Calu3 (cell line): ENCODE data around the gene H2BK1. TPM values are rescaled to one million over a fixed set of nuclear protein-coding genes. Genes with fewer than 3 reads are reported as not detected.

Source experiments
- BruUV-seq: library from RNA; stranded (reverse); fragments of 400-500 nt; replicated peaks from 2 replicates; lab custom pipeline; 2021; lab: Mats Ljungman, UMichigan
- CTCF ChIA-PET: fragments of 300-600 bp; sonication (Branson Sonifier 250); formaldehyde crosslinking; loops from one replicate; lab custom pipeline; 2022; ENCODE audit warnings: antibody characterized with exemption; lab: Charles Lee
- DNase-seq: peaks from one replicate; pipeline ENCODE4 v3.0.0; 2022
- H3K27ac Mint-ChIP-seq: one replicate; pipeline ENCODE4 v1.8.0; 2022; ENCODE audit warnings: mixed read lengths; ENCODE audit not compliant: unreplicated experiment
- H3K27me3 Mint-ChIP-seq: one replicate; pipeline ENCODE4 v1.8.0; 2022; ENCODE audit warnings: mixed read lengths; ENCODE audit not compliant: unreplicated experiment
- H3K36me3 Mint-ChIP-seq: one replicate; pipeline ENCODE4 v1.8.0; 2022; ENCODE audit warnings: mild to moderate bottlenecking, moderate library complexity, mixed read lengths; ENCODE audit not compliant: insufficient read depth, unreplicated experiment
- H3K4me1 Mint-ChIP-seq: one replicate; pipeline ENCODE4 v1.8.0; 2022; ENCODE audit warnings: mild to moderate bottlenecking, low read depth, mixed read lengths; ENCODE audit not compliant: unreplicated experiment
- H3K4me3 Mint-ChIP-seq: one replicate; pipeline ENCODE4 v1.8.0; 2022; ENCODE audit warnings: mild to moderate bottlenecking, low read depth, moderate library complexity, mixed read lengths; ENCODE audit not compliant: unreplicated experiment
- H3K9me3 Mint-ChIP-seq: one replicate; pipeline ENCODE4 v1.8.0; 2022; ENCODE audit warnings: low read depth, mixed read lengths; ENCODE audit not compliant: unreplicated experiment
- intact Hi-C: fragments of 100-400 bp; cut with micrococcal nuclease; formaldehyde crosslinking; loops from one replicate; pipeline ENCODE4 v1.10.0; 2022; ENCODE audit not compliant: unreplicated experiment
- total RNA-seq: library from RNA; stranded (reverse); gene quantifications from 2 replicates; pipeline ENCODE4 v1.2.3, GENCODE V29; 2022
- TF ChIP-seq, protein P1 (sequence below): fragments of 200-600 bp; IDR thresholded peaks from one replicate; pipeline ENCODE4 v1.8.0; 2022; ENCODE audit warnings: antibody characterized with exemption; ENCODE audit not compliant: unreplicated experiment

H2BK1 gene
- total RNA-seq, 1 experiment from 2014 or later, result not detected

- H3K4me3 Mint-ChIP-seq, result no peak overlapping the region
- peaks cover 20% of the 10 kb centered on the region for H3K27me3 Mint-ChIP-seq
- intact Hi-C loops, result loop anchor here (5.0 kb wide), 1 partner anchor 118 kb away; no protein-coding TSS in a partner anchor
- BruUV-seq, result no TSS peak
- H3K4me1 Mint-ChIP-seq, result no peaks in the 10 kb centered on the region
- no peaks in the 10 kb centered on the region for H3K9me3 Mint-ChIP-seq
- DNase-seq, result no peak
- CTCF ChIA-PET, result interaction anchor here (0.7 kb wide), 3 partner anchors 13 to 104 kb away, joined by 3 to 6 read pairs (median 3); no protein-coding TSS in a partner anchor
- no peak overlapping the region for H3K27ac Mint-ChIP-seq
- H3K36me3 Mint-ChIP-seq, result peaks cover 16% of the 10 kb centered on the region
- TF ChIP-seq, protein P1, sequence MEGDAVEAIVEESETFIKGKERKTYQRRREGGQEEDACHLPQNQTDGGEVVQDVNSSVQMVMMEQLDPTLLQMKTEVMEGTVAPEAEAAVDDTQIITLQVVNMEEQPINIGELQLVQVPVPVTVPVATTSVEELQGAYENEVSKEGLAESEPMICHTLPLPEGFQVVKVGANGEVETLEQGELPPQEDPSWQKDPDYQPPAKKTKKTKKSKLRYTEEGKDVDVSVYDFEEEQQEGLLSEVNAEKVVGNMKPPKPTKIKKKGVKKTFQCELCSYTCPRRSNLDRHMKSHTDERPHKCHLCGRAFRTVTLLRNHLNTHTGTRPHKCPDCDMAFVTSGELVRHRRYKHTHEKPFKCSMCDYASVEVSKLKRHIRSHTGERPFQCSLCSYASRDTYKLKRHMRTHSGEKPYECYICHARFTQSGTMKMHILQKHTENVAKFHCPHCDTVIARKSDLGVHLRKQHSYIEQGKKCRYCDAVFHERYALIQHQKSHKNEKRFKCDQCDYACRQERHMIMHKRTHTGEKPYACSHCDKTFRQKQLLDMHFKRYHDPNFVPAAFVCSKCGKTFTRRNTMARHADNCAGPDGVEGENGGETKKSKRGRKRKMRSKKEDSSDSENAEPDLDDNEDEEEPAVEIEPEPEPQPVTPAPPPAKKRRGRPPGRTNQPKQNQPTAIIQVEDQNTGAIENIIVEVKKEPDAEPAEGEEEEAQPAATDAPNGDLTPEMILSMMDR, result no peak
Observed at GRCh38 chr7:151239837-151240459, 29.7 kb upstream of the H2BK1 start.

GRCh38 chr7:151238924-151239836, 28.9 kb upstream of the H2BK1 start:
- Mint-ChIP-seq H3K27me3 (peaks cover 12% of the 10 kb centered on the region), H3K9me3 (no peaks in the 10 kb centered on the region), H3K36me3 (peaks cover 10% of the 10 kb centered on the region), H3K4me1 (no peaks in the 10 kb centered on the region), H3K4me3 (no peak overlapping the region), H3K27ac (no peak overlapping the region)
- DNase-seq, result no peak
- no TSS peak for BruUV-seq
- TF ChIP-seq, protein P1, result no peak
- CTCF ChIA-PET, result interaction anchor here (0.7 kb wide), 2 partner anchors 96 to 103 kb away, joined by 3 read pairs; no protein-coding TSS in a partner anchor
- intact Hi-C loops, result no loop called here

DNA sequence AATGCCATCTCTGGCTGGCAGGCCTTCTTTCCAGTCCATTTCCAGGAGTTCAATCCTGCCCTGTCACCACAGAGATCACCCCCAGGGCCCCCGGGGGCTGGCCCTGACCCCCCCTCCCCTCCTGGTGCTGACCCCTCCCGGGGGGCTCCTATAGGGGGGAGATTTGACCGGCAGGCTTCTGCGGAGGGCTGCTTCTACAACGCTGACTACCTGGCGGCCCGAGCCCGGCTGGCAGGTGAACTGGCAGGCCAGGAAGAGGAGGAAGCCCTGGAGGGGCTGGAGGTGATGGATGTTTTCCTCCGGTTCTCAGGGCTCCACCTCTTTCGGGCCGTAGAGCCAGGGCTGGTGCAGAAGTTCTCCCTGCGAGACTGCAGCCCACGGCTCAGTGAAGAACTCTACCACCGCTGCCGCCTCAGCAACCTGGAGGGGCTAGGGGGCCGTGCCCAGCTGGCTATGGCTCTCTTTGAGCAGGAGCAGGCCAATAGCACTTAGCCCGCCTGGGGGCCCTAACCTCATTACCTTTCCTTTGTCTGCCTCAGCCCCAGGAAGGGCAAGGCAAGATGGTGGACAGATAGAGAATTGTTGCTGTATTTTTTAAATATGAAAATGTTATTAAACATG, 28.0 kb upstream of the H2BK1 start:
- no peak overlapping the region for H3K4me3 Mint-ChIP-seq
- DNase-seq, result no peak
- no TSS peak for BruUV-seq
- no peaks in the 10 kb centered on the region for H3K9me3 Mint-ChIP-seq
- no peak overlapping the region for H3K27ac Mint-ChIP-seq
- peaks cover 18% of the 10 kb centered on the region for H3K36me3 Mint-ChIP-seq
- intact Hi-C loops, result no loop called here
- H3K4me1 Mint-ChIP-seq, result no peaks in the 10 kb centered on the region
- TF ChIP-seq, protein P1, result no peak
- H3K27me3 Mint-ChIP-seq, result peaks cover 4% of the 10 kb centered on the region
- CTCF ChIA-PET, result no interaction called here

DNA sequence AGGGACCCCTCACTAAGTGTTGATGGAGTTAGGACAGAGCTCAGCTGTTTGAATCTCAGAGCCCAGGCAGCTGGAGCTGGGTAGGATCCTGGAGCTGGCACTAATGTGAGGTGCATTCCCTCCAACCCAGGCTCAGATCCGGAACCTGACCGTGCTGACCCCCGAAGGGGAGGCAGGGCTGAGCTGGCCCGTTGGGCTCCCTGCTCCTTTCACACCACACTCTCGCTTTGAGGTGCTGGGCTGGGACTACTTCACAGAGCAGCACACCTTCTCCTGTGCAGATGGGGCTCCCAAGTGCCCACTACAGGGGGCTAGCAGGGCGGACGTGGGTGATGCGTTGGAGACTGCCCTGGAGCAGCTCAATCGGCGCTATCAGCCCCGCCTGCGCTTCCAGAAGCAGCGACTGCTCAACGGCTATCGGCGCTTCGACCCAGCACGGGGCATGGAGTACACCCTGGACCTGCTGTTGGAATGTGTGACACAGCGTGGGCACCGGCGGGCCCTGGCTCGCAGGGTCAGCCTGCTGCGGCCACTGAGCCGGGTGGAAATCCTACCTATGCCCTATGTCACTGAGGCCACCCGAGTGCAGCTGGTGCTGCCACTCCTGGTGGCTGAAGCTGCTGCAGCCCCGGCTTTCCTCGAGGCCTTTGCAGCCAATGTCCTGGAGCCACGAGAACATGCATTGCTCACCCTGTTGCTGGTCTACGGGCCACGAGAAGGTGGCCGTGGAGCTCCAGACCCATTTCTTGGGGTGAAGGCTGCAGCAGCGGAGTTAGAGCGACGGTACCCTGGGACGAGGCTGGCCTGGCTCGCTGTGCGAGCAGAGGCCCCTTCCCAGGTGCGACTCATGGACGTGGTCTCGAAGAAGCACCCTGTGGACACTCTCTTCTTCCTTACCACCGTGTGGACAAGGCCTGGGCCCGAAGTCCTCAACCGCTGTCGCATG, 27.2 kb upstream of the H2BK1 start:
- intact Hi-C loops, result no loop called here
- no peak overlapping the region for H3K27ac Mint-ChIP-seq
- no TSS peak for BruUV-seq
- TF ChIP-seq, protein P1, result no peak
- peaks cover 26% of the 10 kb centered on the region for H3K36me3 Mint-ChIP-seq
- H3K4me3 Mint-ChIP-seq, result no peak overlapping the region
- DNase-seq, result no peak
- no peaks in the 10 kb centered on the region for H3K27me3 Mint-ChIP-seq
- no peaks in the 10 kb centered on the region for H3K9me3 Mint-ChIP-seq
- CTCF ChIA-PET, result no interaction called here
- H3K4me1 Mint-ChIP-seq, result no peaks in the 10 kb centered on the region
